Measurements from ENCODE around the gene ZNF76.

DNA sequence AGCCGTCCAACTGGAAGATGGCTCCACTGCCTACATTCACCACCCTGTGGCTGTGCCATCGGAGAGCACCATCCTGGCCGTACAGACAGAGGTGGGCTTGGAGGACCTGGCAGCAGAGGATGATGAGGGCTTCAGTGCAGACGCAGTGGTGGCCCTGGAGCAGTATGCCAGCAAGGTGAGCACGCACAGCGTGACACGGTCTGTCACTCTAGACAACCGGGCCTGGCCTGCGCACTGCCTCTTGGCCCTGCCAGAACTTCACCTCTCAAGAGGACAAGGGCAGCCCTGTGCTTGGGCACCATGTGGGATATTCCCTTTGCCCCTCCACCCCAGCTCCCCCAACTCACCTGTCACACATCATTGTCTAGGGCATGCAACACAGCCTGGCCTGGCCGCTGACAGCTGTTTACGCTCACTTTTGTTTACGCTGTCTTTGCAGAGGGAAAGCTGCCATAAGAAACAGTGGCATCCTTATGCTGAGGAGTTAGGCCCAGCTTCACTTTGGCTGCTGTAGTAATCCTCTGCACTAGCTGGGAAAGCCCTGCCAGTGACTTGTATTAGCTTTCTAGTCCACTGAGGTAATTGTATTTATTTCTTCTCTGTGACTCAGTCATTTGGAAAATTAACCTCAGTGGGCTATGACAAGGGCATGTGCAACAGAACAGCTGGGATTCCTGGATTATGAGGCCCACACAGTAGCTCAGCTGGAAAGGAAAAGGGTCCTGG lies 28.3 kb downstream of the ZNF76 start:
- TF ChIP-seq, protein P1, sequence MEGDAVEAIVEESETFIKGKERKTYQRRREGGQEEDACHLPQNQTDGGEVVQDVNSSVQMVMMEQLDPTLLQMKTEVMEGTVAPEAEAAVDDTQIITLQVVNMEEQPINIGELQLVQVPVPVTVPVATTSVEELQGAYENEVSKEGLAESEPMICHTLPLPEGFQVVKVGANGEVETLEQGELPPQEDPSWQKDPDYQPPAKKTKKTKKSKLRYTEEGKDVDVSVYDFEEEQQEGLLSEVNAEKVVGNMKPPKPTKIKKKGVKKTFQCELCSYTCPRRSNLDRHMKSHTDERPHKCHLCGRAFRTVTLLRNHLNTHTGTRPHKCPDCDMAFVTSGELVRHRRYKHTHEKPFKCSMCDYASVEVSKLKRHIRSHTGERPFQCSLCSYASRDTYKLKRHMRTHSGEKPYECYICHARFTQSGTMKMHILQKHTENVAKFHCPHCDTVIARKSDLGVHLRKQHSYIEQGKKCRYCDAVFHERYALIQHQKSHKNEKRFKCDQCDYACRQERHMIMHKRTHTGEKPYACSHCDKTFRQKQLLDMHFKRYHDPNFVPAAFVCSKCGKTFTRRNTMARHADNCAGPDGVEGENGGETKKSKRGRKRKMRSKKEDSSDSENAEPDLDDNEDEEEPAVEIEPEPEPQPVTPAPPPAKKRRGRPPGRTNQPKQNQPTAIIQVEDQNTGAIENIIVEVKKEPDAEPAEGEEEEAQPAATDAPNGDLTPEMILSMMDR (IDR thresholded peaks at IDR 0.05) = no peak
- TF ChIP-seq POLR2A (IDR thresholded peaks at IDR 0.05) = no peak
